Daoy (cell line): Measurements from ENCODE around the gene TRA2B. TPM values are rescaled to one million over a fixed set of nuclear protein-coding genes. Genes with fewer than 3 reads are reported as not detected.

ENCODE experiments used
- DNase-seq: peaks from one replicate; pipeline ENCODE4 v3.0.0-alpha.2; 2015; ENCODE audit warnings: low read depth
- total RNA-seq: library from RNA; depleted of rRNA; stranded (reverse); fragments of >200 nt; shearing (Covaris generic); gene quantifications from 2 replicates; pipeline ENCODE4 v1.2.3, GENCODE V29; 2014; rRNA removed

Gene TRA2B
- total RNA-seq, 1 experiment from 2014 or later: 296 TPM

DNA sequence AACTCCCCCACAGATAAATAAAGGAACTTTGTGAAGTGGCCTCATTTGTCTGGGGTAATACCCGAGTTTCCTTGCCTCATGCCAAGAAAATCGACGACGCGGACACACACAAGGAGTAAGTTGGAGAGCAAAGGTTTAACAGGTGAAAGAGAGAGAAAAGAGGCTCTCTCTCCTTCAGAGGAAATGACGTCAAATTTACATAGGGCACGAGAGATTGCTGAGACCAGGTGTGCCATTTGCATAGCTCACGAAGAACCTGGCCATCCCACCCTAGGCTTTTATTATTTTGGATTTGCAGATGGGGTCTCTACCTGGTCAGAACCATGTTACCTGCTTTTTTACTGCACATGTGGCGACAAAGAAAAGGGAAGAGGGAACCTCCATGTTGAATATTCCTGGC lies 63.7 kb downstream of the TRA2B start:
- DNase-seq: no peak

DNA sequence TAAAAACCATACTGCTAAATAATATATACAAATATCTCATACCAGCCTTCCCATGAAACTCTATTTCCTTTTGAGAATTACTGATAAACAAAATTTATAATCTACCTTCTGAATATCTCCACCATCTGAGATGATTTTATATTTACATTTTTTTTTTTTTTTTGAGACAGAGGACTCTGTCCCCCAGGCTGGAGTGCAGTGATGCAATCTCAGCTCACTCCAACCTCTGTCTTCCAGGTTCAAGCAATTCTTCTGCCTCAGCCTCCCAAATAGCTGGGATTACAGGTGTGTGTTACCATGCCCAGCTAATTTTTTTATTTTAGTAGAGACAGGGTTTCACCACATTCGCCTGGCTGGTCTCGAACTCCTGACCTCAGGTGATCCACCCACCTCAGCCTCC lies 70.2 kb downstream of the TRA2B start:
- no peak for DNase-seq

DNA sequence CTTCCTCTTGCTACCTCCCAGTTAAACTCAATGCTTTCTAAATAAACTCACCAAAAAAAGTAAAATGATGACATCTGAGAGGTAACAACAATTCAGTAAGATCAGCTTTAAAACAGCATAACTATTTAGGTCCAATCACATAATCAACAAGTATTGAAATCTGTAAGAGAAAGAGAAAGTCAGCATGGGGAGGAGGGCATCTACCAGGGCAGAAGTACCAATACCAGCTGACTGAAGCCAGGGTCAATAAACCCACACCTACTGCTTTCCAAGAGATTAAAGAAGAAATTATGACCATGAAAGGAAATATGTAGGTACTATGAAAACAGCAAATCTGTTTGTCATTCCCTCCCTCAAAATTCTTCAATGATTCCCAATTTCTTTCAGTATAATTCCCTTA lies 70.8 kb downstream of the TRA2B start:
- no peak for DNase-seq

DNA sequence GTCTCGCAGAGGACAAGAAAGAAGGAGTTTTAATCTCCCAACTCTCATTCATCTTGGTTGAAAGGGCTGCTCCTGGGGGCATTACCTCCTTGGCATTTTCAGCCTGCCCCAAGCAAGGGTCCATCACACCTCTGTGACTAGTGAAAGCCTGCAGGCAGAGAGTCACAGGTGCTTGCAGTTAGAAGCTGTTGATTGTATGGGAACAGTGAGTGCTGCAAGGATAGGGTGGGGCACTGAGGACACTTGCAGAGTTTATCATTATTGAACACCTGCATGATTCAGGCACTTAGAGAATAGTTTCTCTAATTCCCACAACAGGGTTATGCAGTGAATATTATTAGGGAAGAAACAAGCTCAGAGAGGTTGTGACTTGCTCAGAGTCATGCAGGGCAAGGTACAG lies 71.3 kb downstream of the TRA2B start:
- no peak for DNase-seq

Other genes with a start within 250 kb of the TRA2B start
- gene IGF2BP2, start 113.0 kb downstream of the TRA2B start, total RNA-seq: 44.6 and 69.2 TPM in 2 replicates
- gene ETV5, start 171.1 kb upstream of the TRA2B start, total RNA-seq: 48.0 and 53.0 TPM in 2 replicates